HEK293 (cell line): ENCODE measurements around the gene RNF7.

Source experiments
- CTCF ChIA-PET: fragments of 350-600 bp; formaldehyde crosslinking; extraction: SDS; loops from one replicate; lab custom pipeline; 2021; ENCODE audit warnings: antibody characterized with exemption; lab: Yijun Ruan, JAX
- POLR2A ChIA-PET: fragments of 300-600 bp; formaldehyde crosslinking; extraction: SDS; loops from one replicate; lab custom pipeline; 2020; ENCODE audit warnings: antibody characterized with exemption, inconsistent platforms; lab: Yijun Ruan, JAX
- H3K27ac ChIP-seq: fragments of 200-500 bp; sonication (Bioruptor generic); 2 replicates; pipeline ENCODE4 v1.5.1; 2014; ENCODE audit warnings: low read depth, low read length, control low read depth, inconsistent platforms; ENCODE audit errors: extremely low read depth
- H3K36me3 ChIP-seq, 2 experiments: fragments of 200-500 bp in 1 of 2; sonication (Bioruptor generic) in 1 of 2; 1 replicate in 1 of 2; 2 replicates in 1 of 2; pipeline ENCODE4 v1.5.1; 2014 to 2017; ENCODE audit warnings: inconsistent platforms in 2 of 2, low read length in 2 of 2; ENCODE audit not compliant: control insufficient read depth in 2 of 2, insufficient read depth in 1 of 2
- H3K4me1 ChIP-seq: fragments of 200-500 bp; sonication (Bioruptor generic); 2 replicates; pipeline ENCODE4 v1.5.1; 2014; ENCODE audit warnings: mild to moderate bottlenecking, low read length, inconsistent platforms; ENCODE audit not compliant: control insufficient read depth, insufficient read depth
- H3K4me3 ChIP-seq: 2 replicates; pipeline ENCODE4 v1.5.1; 2011; ENCODE audit warnings: low read depth, mild to moderate bottlenecking, control low read depth, low read length, moderate library complexity
- H3K9me3 ChIP-seq: fragments of 200-500 bp; sonication (Bioruptor generic); 2 replicates; pipeline ENCODE4 v1.5.1; 2014; ENCODE audit warnings: low read depth, low read length, inconsistent platforms; ENCODE audit not compliant: control insufficient read depth, insufficient read depth
- BCL11A ChIP-seq: fragments of 450-650 bp; formaldehyde crosslinking; IDR thresholded peaks from 2 replicates; pipeline ENCODE4 v1.5.1; 2016; ENCODE audit warnings: low read depth, missing biosample characterization, missing genetic modification characterization
- HOXA7 ChIP-seq: sonication (generic); formaldehyde crosslinking; IDR thresholded peaks from 2 replicates; pipeline ENCODE4 v1.8.1; 2022; ENCODE audit warnings: missing genetic modification reagents, borderline replicate concordance
- TSHZ1 ChIP-seq: fragments of 450-650 bp; formaldehyde crosslinking; IDR thresholded peaks from 2 replicates; pipeline ENCODE4 v1.5.1; 2016; ENCODE audit warnings: missing biosample characterization, missing genetic modification characterization, borderline replicate concordance
- ZNF140 ChIP-seq: fragments of 450-650 bp; formaldehyde crosslinking; IDR thresholded peaks from 2 replicates; pipeline ENCODE4 v1.5.1; 2016; ENCODE audit warnings: missing biosample characterization, missing genetic modification characterization
- ZNF175 ChIP-seq: fragments of 450-650 bp; formaldehyde crosslinking; IDR thresholded peaks from 2 replicates; pipeline ENCODE4 v1.5.1; 2016; ENCODE audit warnings: missing biosample characterization, missing genetic modification characterization
- ZNF184 ChIP-seq: fragments of 450-650 bp; IDR thresholded peaks from 2 replicates; pipeline ENCODE4 v1.5.1; 2018; ENCODE audit warnings: missing biosample characterization, mild to moderate bottlenecking, missing genetic modification characterization
- ZNF311 ChIP-seq: fragments of 450-650 bp; formaldehyde crosslinking; IDR thresholded peaks from 2 replicates; pipeline ENCODE4 v1.5.1; 2017; ENCODE audit warnings: missing biosample characterization, missing genetic modification characterization, borderline replicate concordance
- ZNF341 ChIP-seq: fragments of 450-650 bp; formaldehyde crosslinking; IDR thresholded peaks from 2 replicates; pipeline ENCODE4; 2016; ENCODE audit warnings: low read depth, missing biosample characterization, missing genetic modification characterization
- ZNF354C ChIP-seq: fragments of 450-650 bp; formaldehyde crosslinking; IDR thresholded peaks from 2 replicates; pipeline ENCODE4 v1.5.1; 2016; ENCODE audit warnings: missing biosample characterization, missing genetic modification characterization, low read depth, borderline replicate concordance
- ZNF514 ChIP-seq: fragments of 450-650 bp; formaldehyde crosslinking; IDR thresholded peaks from 2 replicates; pipeline ENCODE4 v1.5.1; 2016; ENCODE audit warnings: missing biosample characterization, missing genetic modification characterization
- ZNF530 ChIP-seq: fragments of 450-650 bp; formaldehyde crosslinking; IDR thresholded peaks from 2 replicates; pipeline ENCODE4 v1.5.1; 2016; ENCODE audit warnings: low read depth, missing biosample characterization, missing genetic modification characterization
- ZNF600 ChIP-seq: fragments of 450-650 bp; formaldehyde crosslinking; IDR thresholded peaks from 2 replicates; pipeline ENCODE4 v1.5.1; 2016; ENCODE audit warnings: missing biosample characterization, missing genetic modification characterization
- ZNF623 ChIP-seq: fragments of 450-650 bp; formaldehyde crosslinking; IDR thresholded peaks from 2 replicates; pipeline ENCODE4 v1.5.1; 2016; ENCODE audit warnings: missing biosample characterization, missing genetic modification characterization
- ZNF626 ChIP-seq: fragments of 450-650 bp; sonication (Bioruptor Pico); formaldehyde crosslinking; IDR thresholded peaks from 2 replicates; pipeline ENCODE4 v1.5.1; 2018; ENCODE audit warnings: missing biosample characterization, missing genetic modification characterization, inconsistent platforms
- ZSCAN16 ChIP-seq: fragments of 450-650 bp; formaldehyde crosslinking; IDR thresholded peaks from 2 replicates; pipeline ENCODE4 v1.5.1; 2016; ENCODE audit warnings: missing biosample characterization, missing genetic modification characterization
- TF ChIP-seq, protein P1 (sequence below): fragments of 450-650 bp; formaldehyde crosslinking; IDR thresholded peaks from 2 replicates; pipeline ENCODE4 v1.5.0; 2017; ENCODE audit warnings: missing biosample characterization, missing genetic modification characterization, borderline replicate concordance
- TF ChIP-seq, protein P2 (sequence below): fragments of 450-650 bp; formaldehyde crosslinking; conservative IDR thresholded peaks from 2 replicates; pipeline ENCODE4 v1.5.1; 2016; ENCODE audit warnings: low read depth, missing biosample characterization, missing genetic modification characterization
- TF ChIP-seq, protein P3 (sequence below): fragments of 450-650 bp; formaldehyde crosslinking; IDR thresholded peaks from 2 replicates; pipeline ENCODE4 v1.5.1; 2016; ENCODE audit warnings: missing biosample characterization, missing genetic modification characterization
- TF ChIP-seq, protein P4 (sequence below): fragments of 450-650 bp; formaldehyde crosslinking; IDR thresholded peaks from 2 replicates; pipeline ENCODE4 v1.5.1; 2017; ENCODE audit warnings: missing biosample characterization, missing genetic modification characterization

The RNF7 gene

GRCh38 chr3:141746962-141747361 is 8.9 kb downstream of the RNF7 start (continued):
- TF ChIP-seq, protein P1, sequence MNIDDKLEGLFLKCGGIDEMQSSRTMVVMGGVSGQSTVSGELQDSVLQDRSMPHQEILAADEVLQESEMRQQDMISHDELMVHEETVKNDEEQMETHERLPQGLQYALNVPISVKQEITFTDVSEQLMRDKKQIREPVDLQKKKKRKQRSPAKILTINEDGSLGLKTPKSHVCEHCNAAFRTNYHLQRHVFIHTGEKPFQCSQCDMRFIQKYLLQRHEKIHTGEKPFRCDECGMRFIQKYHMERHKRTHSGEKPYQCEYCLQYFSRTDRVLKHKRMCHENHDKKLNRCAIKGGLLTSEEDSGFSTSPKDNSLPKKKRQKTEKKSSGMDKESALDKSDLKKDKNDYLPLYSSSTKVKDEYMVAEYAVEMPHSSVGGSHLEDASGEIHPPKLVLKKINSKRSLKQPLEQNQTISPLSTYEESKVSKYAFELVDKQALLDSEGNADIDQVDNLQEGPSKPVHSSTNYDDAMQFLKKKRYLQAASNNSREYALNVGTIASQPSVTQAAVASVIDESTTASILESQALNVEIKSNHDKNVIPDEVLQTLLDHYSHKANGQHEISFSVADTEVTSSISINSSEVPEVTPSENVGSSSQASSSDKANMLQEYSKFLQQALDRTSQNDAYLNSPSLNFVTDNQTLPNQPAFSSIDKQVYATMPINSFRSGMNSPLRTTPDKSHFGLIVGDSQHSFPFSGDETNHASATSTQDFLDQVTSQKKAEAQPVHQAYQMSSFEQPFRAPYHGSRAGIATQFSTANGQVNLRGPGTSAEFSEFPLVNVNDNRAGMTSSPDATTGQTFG = no peak

- ChIA-PET POLR2A (no interaction called here), CTCF (interaction anchor here (0.6 kb wide), 1 partner anchor 104 kb away, joined by 3 read pairs; no protein-coding TSS in a partner anchor)
- TF ChIP-seq ZNF530 (tag by site-specific recombination) (no peak), BCL11A (no peak), ZNF311 (tag by site-specific recombination) (no peak), TSHZ1 (tag by site-specific recombination) (no peak), ZNF354C (no peak), ZNF140 (tag by site-specific recombination) (no peak), HOXA7 (no peak), ZNF626 (tag by site-specific recombination) (no peak), ZNF341 (tag by site-specific recombination) (no peak), ZNF184 (tag by site-specific recombination) (no peak), ZNF514 (tag by site-specific recombination) (no peak), ZNF600 (tag by site-specific recombination) (no peak), ZNF623 (no peak), ZNF175 (tag by site-specific recombination) (no peak), ZSCAN16 (tag by site-specific recombination) (no peak)
- TF ChIP-seq, protein P2, sequence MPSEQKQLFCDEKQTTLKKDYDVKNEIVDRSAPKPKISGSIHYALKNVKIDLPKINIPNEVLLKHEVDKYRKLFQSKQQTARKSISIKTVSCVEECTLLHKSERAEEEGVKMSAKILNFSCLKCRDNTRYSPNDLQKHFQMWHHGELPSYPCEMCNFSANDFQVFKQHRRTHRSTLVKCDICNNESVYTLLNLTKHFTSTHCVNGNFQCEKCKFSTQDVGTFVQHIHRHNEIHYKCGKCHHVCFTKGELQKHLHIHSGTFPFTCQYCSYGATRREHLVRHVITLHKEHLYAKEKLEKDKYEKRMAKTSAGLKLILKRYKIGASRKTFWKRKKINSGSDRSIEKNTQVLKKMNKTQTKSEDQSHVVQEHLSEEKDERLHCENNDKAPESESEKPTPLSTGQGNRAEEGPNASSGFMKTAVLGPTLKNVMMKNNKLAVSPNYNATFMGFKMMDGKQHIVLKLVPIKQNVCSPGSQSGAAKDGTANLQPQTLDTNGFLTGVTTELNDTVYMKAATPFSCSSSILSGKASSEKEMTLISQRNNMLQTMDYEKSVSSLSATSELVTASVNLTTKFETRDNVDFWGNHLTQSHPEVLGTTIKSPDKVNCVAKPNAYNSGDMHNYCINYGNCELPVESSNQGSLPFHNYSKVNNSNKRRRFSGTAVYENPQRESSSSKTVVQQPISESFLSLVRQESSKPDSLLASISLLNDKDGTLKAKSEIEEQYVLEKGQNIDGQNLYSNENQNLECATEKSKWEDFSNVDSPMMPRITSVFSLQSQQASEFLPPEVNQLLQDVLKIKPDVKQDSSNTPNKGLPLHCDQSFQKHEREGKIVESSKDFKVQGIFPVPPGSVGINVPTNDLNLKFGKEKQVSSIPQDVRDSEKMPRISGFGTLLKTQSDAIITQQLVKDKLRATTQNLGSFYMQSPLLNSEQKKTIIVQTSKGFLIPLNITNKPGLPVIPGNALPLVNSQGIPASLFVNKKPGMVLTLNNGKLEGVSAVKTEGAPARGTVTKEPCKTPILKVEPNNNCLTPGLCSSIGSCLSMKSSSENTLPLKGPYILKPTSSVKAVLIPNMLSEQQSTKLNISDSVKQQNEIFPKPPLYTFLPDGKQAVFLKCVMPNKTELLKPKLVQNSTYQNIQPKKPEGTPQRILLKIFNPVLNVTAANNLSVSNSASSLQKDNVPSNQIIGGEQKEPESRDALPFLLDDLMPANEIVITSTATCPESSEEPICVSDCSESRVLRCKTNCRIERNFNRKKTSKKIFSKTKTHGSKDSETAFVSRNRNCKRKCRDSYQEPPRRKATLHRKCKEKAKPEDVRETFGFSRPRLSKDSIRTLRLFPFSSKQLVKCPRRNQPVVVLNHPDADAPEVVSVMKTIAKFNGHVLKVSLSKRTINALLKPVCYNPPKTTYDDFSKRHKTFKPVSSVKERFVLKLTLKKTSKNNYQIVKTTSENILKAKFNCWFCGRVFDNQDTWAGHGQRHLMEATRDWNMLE = no peak
- TF ChIP-seq, protein P3, sequence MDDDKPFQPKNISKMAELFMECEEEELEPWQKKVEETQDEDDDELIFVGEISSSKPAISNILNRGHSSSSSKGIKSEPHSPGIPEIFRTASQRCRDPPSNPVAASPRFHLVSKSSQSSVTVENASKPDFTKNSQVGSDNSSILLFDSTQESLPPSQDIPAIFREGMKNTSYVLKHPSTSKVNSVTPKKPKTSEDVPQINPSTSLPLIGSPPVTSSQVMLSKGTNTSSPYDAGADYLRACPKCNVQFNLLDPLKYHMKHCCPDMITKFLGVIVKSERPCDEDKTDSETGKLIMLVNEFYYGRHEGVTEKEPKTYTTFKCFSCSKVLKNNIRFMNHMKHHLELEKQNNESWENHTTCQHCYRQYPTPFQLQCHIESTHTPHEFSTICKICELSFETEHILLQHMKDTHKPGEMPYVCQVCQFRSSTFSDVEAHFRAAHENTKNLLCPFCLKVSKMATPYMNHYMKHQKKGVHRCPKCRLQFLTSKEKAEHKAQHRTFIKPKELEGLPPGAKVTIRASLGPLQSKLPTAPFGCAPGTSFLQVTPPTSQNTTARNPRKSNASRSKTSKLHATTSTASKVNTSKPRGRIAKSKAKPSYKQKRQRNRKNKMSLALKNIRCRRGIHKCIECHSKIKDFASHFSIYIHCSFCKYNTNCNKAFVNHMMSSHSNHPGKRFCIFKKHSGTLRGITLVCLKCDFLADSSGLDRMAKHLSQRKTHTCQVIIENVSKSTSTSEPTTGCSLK (tag by site-specific recombination) = no peak
- TF ChIP-seq, protein P4, sequence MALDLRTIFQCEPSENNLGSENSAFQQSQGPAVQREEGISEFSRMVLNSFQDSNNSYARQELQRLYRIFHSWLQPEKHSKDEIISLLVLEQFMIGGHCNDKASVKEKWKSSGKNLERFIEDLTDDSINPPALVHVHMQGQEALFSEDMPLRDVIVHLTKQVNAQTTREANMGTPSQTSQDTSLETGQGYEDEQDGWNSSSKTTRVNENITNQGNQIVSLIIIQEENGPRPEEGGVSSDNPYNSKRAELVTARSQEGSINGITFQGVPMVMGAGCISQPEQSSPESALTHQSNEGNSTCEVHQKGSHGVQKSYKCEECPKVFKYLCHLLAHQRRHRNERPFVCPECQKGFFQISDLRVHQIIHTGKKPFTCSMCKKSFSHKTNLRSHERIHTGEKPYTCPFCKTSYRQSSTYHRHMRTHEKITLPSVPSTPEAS (tag by site-specific recombination) = no peak
- Histone ChIP-seq H3K4me1 (no peaks in the 10 kb centered on the region), H3K9me3 (no peaks in the 10 kb centered on the region), H3K27ac (no peak overlapping the region), H3K4me3 (no peak overlapping the region), H3K36me3 (peaks cover 0 to 5% of the 10 kb centered on the region in 2 experiments; a peak in 1 of 3 replicates)
These were observed 15.3 kb downstream of the RNF7 start for GRCh38 chr3:141753399-141753798.
